RWPE1 (cell line): Measurements from ENCODE around the gene CDKL4.
"Not testable (repeated sequence)": the region's sequence is repeated elsewhere in the genome, so short reads cannot be mapped to it uniquely, and the experiment has no call there.

ENCODE experiments used
- CTCF ChIA-PET: fragments of 350-600 bp; sonication (Branson Sonifier 250); formaldehyde crosslinking; extraction: SDS; loops from one replicate; lab custom pipeline; 2021; lab: Yijun Ruan, JAX
- POLR2A ChIA-PET: fragments of 400-600 bp; formaldehyde crosslinking; extraction: SDS; loops from one replicate; lab custom pipeline; 2020; ENCODE audit warnings: antibody characterized with exemption; ENCODE audit not compliant: low non-redundant PET; lab: Yijun Ruan, JAX
- DNase-seq: peaks from one replicate; pipeline ENCODE4 v3.0.0; 2012; ENCODE audit warnings: low spot score
- H3K27ac ChIP-seq: fragments of 450-650 bp; 2 replicates; pipeline ENCODE4 v1.5.1; 2017
- TF ChIP-seq, protein P1 (sequence below): fragments of 450-650 bp; conservative IDR thresholded peaks from 2 replicates; pipeline ENCODE4 v1.5.1; 2017; ENCODE audit warnings: low read depth, mild to moderate bottlenecking

CDKL4 gene

DNA sequence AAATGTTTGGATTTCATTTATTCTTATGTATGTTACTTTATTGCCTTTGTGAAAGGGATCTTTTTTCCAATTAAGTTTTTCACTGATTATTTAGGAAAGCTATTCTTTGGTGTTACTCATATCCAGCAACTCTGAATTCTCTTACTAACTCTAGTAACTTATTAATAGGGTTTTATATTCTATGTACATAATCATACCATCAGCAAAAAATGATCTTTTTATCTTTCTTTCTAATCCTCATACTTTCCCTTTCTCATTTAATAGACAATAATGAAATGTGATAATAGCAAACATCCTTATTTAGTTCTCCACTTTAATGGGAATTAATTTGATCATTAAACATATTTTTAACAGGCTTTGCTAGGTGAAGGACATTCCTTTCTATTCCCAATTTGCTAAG, 12.3 kb upstream of the CDKL4 start:
- CTCF ChIA-PET, result no interaction called here

DNA sequence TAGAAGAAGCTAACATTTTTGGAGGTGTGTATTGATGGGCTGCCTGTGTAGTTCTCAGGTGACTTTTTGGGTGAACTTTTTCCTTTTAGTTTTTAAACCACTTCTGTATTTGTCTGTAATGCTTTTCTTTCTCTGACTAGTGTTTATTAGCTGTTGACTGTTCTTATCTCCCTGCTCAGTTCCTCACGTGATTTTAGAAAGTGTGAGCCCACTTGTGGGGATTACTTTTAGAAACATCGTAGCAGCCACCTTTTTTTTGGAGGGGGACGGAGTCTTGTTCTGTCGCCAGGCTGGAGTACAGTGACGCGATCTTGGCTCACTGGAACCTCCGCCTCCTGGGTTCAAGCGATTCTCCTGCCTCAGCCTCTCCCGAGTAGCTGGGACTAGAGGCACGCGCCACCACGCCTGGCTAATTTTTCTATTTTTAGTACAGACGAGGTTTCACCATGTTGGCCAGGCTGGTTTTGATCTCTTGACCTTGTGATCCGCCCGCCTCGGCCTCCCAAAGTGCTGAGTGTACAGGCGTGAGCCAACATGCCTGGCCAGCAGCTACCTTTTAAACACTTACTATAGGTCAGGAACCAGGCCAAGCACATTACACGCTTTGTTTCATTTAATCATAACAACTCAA, 9.2 kb upstream of the CDKL4 start:
- H3K27ac ChIP-seq, result no peak overlapping the region
- POLR2A ChIA-PET, result no interaction called here
- CTCF ChIA-PET, result interaction anchor here (0.5 to 0.6 kb wide), 2 partner anchors 17 to 497 kb away, joined by 3 to 4 read pairs; no protein-coding TSS in a partner anchor
- TF ChIP-seq, protein P1, sequence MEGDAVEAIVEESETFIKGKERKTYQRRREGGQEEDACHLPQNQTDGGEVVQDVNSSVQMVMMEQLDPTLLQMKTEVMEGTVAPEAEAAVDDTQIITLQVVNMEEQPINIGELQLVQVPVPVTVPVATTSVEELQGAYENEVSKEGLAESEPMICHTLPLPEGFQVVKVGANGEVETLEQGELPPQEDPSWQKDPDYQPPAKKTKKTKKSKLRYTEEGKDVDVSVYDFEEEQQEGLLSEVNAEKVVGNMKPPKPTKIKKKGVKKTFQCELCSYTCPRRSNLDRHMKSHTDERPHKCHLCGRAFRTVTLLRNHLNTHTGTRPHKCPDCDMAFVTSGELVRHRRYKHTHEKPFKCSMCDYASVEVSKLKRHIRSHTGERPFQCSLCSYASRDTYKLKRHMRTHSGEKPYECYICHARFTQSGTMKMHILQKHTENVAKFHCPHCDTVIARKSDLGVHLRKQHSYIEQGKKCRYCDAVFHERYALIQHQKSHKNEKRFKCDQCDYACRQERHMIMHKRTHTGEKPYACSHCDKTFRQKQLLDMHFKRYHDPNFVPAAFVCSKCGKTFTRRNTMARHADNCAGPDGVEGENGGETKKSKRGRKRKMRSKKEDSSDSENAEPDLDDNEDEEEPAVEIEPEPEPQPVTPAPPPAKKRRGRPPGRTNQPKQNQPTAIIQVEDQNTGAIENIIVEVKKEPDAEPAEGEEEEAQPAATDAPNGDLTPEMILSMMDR, result no peak
- no peak for DNase-seq

More for the DNA sequence above, 12.3 kb upstream of the CDKL4 start:
- TF ChIP-seq, protein P1, result no peak
- H3K27ac ChIP-seq, result no peak overlapping the region
- DNase-seq, result no peak
- POLR2A ChIA-PET, result no interaction called here

DNA sequence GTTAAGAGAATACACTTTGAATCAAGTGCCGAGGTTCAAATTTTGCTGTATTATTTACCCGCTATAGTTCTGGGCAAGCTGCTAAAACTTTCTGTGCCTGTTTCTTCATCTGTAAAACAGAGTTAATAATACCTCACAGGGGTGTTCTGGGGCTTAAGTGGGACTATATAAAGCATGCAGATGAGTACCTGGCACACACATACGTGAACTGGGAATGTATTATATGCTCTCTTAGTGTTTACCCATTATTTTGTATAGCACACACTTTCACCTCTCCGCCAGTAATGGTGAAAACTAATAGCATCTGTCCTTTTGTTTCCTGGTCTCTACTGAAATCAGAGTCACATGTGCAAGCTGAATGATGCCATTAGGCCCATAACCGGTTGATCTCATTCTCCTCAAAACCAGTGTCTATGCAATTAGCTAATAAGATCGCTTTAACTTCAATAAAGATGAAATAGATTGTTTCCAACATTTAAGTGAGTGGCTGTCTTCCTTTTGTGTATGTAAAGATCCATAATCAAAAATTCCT, 3.8 kb upstream of the CDKL4 start:
- ChIA-PET POLR2A (no interaction called here), CTCF (no interaction called here)
- DNase-seq, result no peak
- TF ChIP-seq, protein P1, result no peak
- H3K27ac ChIP-seq, result no peak overlapping the region

DNA sequence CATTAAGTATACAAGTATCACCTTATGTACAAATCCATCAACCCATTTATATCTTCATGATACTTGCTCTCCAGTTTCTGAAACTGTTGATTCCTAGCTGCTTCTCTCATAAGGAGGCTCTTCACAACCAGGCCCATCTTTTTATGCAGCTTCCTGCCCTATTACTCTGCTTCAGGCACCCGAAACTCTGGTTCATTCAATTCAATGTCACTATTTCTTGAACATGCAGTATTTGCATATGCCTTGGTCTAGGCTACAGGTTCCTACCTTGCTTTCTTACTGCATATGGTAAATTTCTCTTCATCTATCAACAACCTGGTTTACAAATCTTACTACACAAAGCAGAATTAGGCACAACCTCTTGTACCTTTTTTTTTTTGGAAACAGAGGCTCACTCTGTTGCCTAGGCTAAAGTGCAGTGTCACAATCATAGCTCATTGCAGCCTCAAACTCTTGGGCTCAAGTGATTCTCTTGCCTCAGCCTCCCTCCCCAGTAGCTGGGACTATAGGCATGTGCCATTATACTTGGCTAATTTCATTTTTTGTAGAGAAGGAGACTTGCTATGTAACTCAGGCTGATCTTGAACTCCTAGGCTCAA, 2.7 kb upstream of the CDKL4 start:
- ChIA-PET CTCF (no interaction called here), POLR2A (no interaction called here)
- H3K27ac ChIP-seq, result no peak overlapping the region
- DNase-seq, result no peak
- TF ChIP-seq, protein P1, result no peak

DNA sequence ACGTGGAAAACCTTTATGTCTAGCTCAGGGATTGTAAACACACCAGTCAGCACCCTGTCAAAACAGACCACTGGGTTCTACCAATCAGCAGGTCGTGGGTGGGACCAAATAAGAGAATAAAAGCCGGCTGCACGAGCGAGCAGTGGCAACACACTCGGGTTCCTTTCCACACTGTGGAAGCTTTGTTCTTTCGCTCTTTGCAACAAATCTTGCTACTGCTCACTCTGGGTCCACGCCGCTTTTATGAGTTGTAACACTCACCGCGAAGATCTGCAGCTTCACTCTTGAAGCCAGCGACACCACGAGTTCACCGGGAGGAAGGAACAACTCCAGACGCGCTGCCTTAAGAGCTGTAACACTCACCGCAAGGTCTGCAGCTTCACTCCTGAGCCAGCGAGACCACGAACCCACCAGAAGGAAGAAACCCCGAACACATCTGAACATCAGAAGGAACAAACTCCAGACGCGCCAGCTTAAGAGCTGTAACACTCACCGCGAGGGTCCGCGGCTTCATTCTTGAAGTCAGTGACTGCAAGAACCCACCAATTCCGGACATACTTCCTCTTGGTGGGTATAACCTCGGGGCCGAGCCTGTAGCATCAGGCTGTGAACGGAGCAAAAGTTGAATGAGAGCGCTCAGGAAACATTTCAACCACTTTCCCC, 1.3 kb upstream of the CDKL4 start:
- peak overlapping the region; percentile 62 for H3K27ac ChIP-seq
- POLR2A ChIA-PET, DNase-seq: not testable (repeated sequence)
- CTCF ChIA-PET, result interaction anchor here (0.6 to 0.7 kb wide), 2 partner anchors 288 to 606 kb away, joined by 3 read pairs; no protein-coding TSS in a partner anchor

DNA sequence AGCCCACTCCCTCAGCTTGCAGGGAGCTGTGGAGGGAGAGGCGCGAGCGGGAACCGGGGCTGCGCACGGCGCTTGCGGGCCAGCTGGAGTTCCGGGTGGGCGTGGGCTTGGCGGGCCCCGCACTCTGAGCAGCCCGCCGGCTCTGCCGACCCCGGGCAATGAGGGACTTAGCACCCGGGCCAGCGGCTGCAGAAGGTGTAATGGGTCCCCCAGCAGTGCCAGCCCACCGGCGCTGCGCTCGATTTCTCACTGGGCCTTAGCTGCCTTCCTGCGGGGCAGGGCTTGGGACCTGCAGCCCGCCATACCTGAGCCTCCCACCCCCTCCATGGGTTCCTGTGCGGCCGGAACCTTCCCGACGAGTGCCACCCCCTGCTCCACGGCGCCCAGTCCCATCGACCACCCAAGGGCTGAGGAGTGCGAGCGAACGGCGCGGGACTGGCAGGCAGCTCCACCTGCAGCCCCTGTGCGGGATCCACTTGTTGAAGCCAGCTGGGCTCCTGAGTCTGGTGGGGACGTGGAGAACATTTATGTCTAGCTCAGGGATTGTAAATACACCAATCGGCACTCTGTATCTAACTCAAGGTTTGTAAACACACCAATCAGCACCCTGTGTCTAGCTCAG, 582 bp upstream of the CDKL4 start:
- peak overlapping the region; percentile 62 for H3K27ac ChIP-seq
- CTCF ChIA-PET, result interaction anchor here (0.6 to 0.7 kb wide), 2 partner anchors 289 to 607 kb away, joined by 3 read pairs; no protein-coding TSS in a partner anchor
- DNase-seq, POLR2A ChIA-PET: not testable (repeated sequence)

DNA sequence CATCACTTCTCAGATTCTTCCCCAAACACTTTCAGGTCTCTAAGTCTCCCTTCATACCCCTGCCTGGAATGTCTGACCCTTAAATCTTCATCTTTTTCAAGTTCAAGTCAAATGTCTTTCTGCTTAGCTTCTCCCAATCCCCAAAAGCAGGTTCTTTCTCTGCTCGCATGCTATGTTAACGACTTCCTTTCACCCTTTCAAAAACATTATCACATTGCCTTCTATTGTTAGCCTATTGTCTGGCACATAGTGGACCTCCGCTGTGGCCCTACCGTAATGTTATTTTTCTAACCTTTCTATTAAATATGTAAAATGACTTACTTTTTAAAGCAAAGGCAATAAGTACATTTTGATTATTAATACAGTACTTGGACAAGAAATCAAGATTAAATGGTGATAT, 2.2 kb downstream of the CDKL4 start:
- H3K27ac ChIP-seq, result no peak overlapping the region
- DNase-seq, result no peak
- TF ChIP-seq, protein P1, result no peak
- CTCF ChIA-PET, result no interaction called here
- POLR2A ChIA-PET, result no interaction called here
